ENCODE results near the gene ZSWIM7. TPM values are rescaled to one million over a fixed set of nuclear protein-coding genes. Genes with fewer than 3 reads are reported as not detected.

Gene ZSWIM7
- polyA plus RNA-seq, 1 experiment, result 22.2 TPM

DNA sequence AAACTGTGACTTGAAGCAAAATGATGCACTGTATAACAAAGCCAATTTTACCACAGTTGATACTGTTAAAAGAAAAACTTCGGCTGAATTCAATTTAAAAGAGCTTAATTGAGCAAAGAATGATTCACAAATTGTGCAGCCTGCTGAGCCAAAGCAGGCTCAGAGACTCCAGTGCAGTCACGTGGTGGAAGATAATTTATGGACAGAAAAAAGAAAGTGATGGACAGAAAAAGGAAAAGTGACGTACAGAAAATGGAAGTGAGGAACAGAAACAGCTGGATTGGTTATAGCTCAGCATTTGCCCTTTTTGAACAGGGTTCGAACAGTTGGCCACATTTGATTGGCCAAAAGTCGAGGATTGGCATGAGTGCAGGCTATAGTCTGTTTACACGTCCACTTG, 25.7 kb downstream of the ZSWIM7 start:
- Histone ChIP-seq H3K27me3 (ENCODE audit: control insufficient read depth, insufficient read depth, low read length) (no peaks in the 10 kb centered on the region), H3K27ac (ENCODE audit: low read depth, low read length) (no peak overlapping the region), H3K9me3 (ENCODE audit: control insufficient read depth, insufficient read depth, low read length) (no peaks in the 10 kb centered on the region), H3K4me3 (ENCODE audit: low read depth, low read length) (no peak overlapping the region)
- DNase-seq (ENCODE audit: low read depth, low spot score), result no peak
- CTCF ChIA-PET, result interaction anchor here (1.0 kb wide), 1 partner anchor 145 kb away, joined by 4 read pairs; no protein-coding TSS in a partner anchor
- POLR2A ChIA-PET, result no interaction called here
- no peak for TF ChIP-seq CTCF (IDR thresholded peaks at IDR 0.05; ENCODE audit: low read depth, low read length)

DNA sequence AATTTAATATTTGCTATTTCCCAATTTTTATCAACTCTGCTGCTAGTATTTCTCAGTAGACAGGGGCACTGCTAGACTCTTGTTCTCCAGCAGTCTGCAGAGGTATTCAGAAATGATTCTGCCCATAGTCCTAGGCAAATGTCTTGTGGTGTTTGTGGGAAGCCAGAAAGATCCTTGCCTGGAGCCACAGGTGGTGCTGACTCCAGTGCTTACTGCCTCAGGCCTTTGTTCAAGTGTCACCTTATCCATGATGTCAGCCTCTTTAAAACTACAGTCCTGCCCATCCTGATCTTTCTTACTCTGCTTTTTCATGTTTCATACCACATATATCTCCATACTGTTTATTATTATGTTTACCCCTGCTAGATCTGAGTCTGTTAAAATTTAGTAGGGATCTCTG, 26.5 kb downstream of the ZSWIM7 start:
- CTCF ChIA-PET, result no interaction called here
- Histone ChIP-seq H3K27me3 (ENCODE audit: control insufficient read depth, insufficient read depth, low read length) (no peaks in the 10 kb centered on the region), H3K27ac (ENCODE audit: low read depth, low read length) (no peak overlapping the region), H3K9me3 (ENCODE audit: control insufficient read depth, insufficient read depth, low read length) (no peaks in the 10 kb centered on the region), H3K4me3 (ENCODE audit: low read depth, low read length) (no peak overlapping the region)
- TF ChIP-seq CTCF (IDR thresholded peaks at IDR 0.05; ENCODE audit: low read depth, low read length), result no peak
- no peak for DNase-seq (ENCODE audit: low read depth, low spot score)
- POLR2A ChIA-PET, result no interaction called here

DNA sequence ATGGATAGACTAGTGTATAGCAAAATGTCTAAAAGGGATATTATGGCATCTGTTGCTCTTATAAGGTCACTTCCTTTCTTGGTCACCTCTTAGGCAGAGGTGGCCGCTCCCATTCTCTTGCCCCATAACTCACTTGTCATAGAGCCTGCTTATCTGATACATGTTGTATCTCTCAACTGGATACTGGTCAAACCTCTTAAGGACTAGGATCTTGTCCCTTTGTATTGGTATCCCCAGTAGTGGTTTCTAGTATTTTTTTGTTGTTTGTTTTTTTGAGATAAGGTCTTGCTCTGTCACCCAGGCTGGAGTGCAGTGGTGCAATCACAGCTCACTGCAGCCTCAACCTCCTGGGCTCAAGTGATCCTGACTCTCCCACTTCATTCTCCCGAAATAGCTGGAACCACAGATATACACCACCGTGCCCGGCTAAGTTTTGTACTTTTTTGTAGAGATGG, 27.0 kb downstream of the ZSWIM7 start:
- H3K27me3 ChIP-seq (ENCODE audit: control insufficient read depth, insufficient read depth, low read length), result no peaks in the 10 kb centered on the region
- no peaks in the 10 kb centered on the region for H3K9me3 ChIP-seq (ENCODE audit: control insufficient read depth, insufficient read depth, low read length)
- no peak overlapping the region for H3K27ac ChIP-seq (ENCODE audit: low read depth, low read length)
- POLR2A ChIA-PET, result no interaction called here
- H3K4me3 ChIP-seq (ENCODE audit: low read depth, low read length), result no peak overlapping the region
- TF ChIP-seq CTCF (IDR thresholded peaks at IDR 0.05; ENCODE audit: low read depth, low read length), result no peak
- CTCF ChIA-PET, result no interaction called here
- DNase-seq (ENCODE audit: low read depth, low spot score), result no peak

GRCh38 chr17:15971882-15972281, 27.6 kb downstream of the ZSWIM7 start:
- H3K27me3 ChIP-seq (ENCODE audit: control insufficient read depth, insufficient read depth, low read length), result no peaks in the 10 kb centered on the region
- ChIA-PET CTCF (no interaction called here), POLR2A (no interaction called here)
- H3K9me3 ChIP-seq (ENCODE audit: control insufficient read depth, insufficient read depth, low read length), result no peaks in the 10 kb centered on the region
- H3K4me3 ChIP-seq (ENCODE audit: low read depth, low read length), result no peak overlapping the region
- TF ChIP-seq CTCF (IDR thresholded peaks at IDR 0.05; ENCODE audit: low read depth, low read length), result no peak
- no peak overlapping the region for H3K27ac ChIP-seq (ENCODE audit: low read depth, low read length)
- DNase-seq (ENCODE audit: low read depth, low spot score), result no peak

- Histone ChIP-seq H3K27me3 (ENCODE audit: control insufficient read depth, insufficient read depth, low read length) (no peaks in the 10 kb centered on the region), H3K4me3 (ENCODE audit: low read depth, low read length) (no peak overlapping the region), H3K27ac (ENCODE audit: low read depth, low read length) (no peak overlapping the region), H3K9me3 (ENCODE audit: control insufficient read depth, insufficient read depth, low read length) (no peaks in the 10 kb centered on the region)
- no peak for TF ChIP-seq CTCF (IDR thresholded peaks at IDR 0.05; ENCODE audit: low read depth, low read length)
- no peak for DNase-seq (ENCODE audit: low read depth, low spot score)
- ChIA-PET POLR2A (no interaction called here), CTCF (interaction anchor here (0.6 to 0.7 kb wide), 2 partner anchors 24 to 56 kb away, joined by 4 read pairs; no protein-coding TSS in a partner anchor)
Observed at GRCh38 chr17:15971098-15971678, 28.3 kb downstream of the ZSWIM7 start.

Data from AG04450 (cell line).